HG03442 (cell line): Measurements from ENCODE around the gene GPR132.
"Not testable (repeated sequence)": the region's sequence is repeated elsewhere in the genome, so short reads cannot be mapped to it uniquely, and the experiment has no call there.

Experiments
- ATAC-seq: cut with Tn5 transposase; IDR thresholded peaks from one replicate; pipeline ENCODE4 v1.9.1; 2021; ENCODE audit warnings: mild to moderate bottlenecking, moderate library complexity; ENCODE audit not compliant: unreplicated experiment

Gene GPR132

DNA sequence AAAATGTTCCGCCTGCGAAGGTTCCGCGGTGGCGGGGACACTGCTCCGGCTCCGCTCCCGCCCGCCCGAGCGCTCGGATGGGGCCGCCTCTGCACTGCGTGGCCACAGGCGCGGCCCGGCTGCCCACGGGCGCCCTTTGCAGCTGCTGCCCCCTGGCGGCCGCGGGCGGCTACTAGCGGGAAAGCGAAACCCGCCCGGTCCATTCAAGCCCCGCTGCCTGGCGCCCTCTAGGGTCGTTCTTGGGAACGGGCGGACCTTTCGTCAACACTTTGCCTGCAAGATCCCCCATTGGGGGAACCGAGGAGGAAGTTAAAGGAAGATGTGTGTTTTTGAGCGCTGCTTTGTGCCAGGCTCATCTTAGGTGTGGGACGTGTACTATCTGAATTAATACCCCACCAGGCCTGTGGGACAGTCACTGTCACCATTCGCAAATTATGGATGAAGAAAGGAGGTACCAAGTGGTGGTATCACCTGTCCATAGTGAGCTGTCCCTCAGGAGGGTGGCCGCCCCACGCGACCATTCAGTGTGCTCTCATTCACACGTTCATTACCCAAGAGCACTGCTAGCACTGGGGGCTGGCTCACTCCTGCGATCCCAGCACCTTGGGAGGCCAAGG lies 19.4 kb downstream of the GPR132 start:
- ATAC-seq = peak; percentile 47

DNA sequence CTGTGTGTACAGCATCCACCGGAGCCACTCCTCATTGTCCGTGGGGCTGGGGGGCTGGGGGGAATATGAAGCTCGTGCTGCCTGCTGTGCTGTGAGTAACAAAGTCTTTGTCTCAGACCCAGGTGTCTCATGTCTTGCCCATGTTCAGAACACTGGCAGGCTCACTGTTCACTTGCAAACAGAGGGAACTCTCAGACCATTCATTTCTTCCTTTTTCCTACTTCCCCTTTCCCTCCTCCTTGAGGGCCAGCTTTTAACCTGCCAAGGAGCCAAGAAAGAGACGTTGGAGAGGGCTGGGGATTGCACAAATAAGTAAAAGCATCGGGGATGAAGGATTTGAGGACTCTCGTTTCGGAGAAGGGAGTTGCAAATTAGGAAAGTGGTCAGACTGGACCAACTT lies 21.6 kb downstream of the GPR132 start:
- no peak for ATAC-seq

DNA sequence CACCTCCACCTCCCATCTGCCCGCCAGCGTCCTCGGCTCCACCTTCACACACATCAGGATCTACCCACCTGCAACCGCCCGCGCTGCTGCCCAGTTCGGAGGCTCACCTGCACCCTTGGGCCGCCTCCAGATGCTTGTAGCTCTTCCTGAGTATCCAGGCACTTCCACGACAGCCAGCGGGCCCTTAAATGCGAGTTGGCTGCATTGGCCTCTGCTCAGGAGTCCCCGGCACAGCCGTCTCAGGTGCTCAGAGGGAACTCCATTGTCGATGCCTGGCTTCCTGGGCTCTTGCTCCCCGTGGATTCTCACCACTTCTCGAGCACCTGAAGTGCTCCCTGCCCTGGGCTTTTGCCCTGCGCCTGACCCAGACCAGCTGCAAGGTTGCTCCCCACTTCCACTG lies 22.4 kb downstream of the GPR132 start:
- ATAC-seq = no peak

- ATAC-seq = no peak
Observed at GRCh38 chr14:105041841-105042765, 23.1 kb downstream of the GPR132 start.

DNA sequence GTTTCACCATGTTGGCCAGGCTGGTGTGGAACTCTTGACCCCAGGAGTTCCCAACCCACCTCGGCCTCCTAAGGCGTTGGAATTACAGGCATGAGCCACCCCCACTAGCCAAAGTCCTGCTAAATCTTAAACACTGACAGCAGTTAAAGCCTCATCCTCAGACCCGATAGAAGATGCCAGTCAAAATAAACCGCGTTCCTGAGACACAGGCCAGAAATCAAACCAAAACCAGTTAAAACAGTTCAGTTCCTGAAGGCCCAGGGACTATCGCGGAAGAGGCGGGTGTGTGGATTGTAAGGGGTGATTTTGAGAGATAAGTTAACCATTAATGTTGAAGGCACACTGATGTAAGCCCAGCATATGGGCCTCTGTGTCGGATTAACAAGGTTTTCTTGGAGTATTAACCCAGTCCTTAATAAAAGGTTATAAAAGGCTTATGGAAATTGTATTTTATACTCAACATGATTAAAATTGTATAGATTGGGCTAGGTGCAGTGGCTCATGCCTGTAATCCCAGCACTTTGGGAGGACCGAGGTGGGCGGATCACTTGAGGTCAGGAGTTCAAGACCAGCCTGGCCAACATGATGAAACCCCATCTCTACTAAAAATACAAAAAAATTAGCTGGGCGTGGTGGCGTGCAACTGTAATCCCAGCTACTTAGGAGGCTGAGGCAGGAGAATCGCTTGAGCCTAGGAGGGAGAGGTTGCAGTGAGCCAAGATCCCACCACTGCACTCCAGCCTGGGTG lies 25.6 kb downstream of the GPR132 start:
- ATAC-seq = no peak

GRCh38 chr14:105035616-105036015 lies 29.6 kb downstream of the GPR132 start:
- ATAC-seq = not testable (repeated sequence)

DNA sequence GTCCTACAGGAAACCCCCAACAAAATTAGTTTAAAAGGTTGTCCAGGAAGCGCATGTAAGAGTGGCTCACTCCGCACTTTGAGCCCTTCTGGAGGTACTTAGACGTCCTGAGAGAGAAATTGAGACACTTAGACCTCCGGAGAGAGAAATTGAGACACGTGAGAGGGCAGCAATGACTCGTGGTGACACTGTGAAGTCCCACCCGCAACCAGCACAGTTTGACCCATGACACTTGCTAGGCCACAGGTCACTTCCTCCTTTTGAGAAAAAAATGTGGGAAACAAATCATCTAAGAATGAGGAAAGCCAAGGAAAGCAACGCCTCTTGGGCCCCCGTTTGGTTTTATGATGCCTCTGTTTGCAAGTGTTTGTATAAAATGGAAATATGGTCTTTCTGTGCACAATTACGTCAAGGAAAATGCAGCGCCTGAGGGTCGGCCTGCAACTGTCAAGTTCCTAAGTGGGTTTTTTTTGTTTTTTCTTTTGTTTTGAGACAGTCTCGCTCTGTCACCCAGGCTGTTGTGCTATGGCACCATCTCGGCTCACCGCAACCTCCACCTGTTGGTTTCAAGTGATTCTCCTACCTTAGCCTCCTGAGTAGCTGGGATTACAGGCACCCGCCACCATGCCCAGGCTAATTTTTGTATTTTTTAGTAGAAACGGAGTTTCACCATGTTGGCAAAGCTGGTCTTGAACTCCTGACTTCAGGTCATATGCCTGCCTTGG lies 30.8 kb downstream of the GPR132 start:
- ATAC-seq = no peak

DNA sequence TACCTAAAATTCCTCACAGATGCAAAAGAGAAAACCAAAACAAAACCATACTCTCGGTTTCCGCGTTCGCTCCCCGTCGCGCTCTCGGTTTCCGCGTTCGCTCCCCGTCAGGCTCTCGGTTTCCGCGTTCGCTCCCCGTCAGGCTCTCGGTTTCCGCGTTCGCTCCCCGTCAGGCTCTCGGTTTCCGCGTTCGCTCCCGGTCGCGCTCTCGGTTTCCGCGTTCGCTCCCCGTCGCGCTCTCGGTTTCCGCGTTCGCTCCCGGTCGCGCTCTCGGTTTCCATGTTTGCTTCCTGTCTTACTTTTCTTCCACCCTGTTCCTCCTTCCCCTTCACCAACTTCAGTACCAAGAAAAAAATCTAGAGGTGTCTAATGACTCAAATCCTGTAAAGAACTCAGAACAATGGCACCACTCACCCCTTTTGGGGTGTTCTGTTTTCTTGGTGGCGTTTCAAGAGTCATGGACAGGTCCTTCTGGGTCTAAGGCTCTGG lies 31.8 kb downstream of the GPR132 start:
- not testable (repeated sequence) for ATAC-seq

- not testable (repeated sequence) for ATAC-seq
Observed at GRCh38 chr14:105032451-105032901, 32.8 kb downstream of the GPR132 start.

DNA sequence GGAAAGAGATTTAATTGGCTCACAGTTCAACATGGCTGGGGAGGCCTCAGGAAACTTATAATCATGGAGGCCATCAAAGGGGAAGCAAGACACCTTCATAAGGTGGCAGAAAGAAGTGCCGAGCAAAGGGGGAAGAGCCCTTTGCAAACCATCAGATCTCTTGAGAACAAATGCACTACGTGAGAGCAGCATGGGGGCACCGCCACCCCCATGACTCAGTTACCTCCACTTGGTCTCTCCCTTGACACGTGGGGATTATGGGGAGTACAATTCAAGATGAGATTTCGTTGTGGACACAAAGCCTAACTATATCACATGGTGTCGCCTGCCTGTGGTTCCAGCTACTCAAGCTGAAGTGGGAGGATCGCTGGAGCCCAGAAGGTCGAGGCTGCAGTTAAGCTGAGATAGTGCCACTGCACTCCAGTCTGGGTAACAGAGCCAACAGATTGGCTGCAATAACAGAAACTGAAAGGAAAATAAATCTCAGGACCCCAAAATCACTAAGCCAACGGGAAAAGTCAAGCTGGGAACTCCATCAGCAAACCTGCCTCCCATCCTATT lies 34.3 kb downstream of the GPR132 start:
- no peak for ATAC-seq

GRCh38 chr14:105030194-105030593 lies 35.0 kb downstream of the GPR132 start:
- no peak for ATAC-seq

DNA sequence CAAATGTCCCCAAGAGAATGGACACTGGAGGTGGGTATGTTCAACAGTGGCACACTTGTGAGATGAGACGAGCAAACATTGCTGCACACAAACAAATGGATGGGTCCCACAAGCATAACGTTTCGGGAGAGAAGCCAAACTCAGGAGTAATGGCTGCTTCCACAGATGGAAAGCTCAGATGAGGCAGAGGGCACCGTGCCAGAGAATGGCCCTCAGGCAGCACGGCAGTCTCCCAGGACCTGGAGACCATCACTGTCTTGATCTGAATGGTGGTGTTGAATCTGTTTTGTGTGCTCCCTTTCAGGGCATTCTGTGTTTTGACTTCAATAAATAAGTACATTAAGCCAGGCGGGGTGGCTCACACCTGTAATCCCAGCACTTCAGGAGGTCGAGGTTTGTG lies 35.8 kb downstream of the GPR132 start:
- no peak for ATAC-seq

- ATAC-seq = no peak
Observed at GRCh38 chr14:105028251-105028927, 36.8 kb downstream of the GPR132 start.

DNA sequence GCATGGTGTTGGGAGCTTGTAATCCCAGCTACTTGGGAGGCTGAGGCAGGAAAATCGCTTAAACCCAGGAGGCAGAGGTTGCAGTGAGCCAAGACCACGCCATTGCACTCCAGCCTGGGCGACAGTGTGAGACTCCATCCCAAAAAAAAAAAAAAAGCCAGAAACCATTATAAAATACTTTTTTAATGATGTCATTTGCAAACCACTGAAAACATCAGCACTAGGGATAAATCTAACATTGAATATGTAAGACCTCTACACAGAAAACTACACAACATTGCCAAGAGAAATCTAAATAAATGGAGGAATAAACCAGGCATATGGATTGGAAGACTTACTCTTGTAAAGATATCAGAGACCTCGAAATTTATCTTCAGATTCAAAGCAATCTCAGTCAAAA lies 37.5 kb downstream of the GPR132 start:
- not testable (repeated sequence) for ATAC-seq

DNA sequence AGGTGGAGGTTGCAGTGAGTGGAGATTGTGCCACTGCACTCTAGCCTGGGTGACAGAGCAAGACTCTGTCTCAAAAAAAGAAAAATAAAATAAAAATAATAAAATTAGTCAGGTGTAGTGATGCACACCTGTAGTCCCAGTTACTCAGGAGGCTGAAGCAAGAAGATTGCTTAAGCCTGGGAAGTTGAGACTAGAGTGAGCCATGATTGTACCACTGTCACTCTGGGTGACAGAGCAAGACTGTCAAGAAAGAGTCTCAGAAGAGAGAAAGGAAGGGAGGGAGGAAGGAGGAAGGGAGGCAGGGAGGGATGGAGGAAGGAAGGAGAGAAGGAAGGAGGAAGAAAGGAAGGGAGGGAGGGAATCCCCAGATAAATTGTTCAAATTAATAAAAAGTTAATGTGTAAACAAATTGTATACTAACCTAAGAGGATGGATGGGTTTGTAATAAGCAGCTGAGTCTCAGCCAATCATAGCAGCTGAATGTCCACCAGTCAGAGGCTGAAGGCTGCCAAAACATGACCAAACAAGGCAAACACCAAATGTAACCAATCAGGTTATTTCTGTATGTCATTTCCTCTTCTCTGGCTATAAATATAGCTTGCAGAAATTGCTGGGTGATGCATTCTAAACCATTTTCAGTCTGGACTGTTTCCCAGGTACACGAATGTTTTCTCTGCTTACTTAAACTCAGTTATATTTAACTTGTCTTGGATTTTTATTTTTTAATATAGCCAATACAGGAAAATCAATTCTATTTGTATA lies 38.2 kb downstream of the GPR132 start:
- ATAC-seq = no peak

- peak; percentile 29 for ATAC-seq
Observed at GRCh38 chr14:105026033-105026785, 39.0 kb downstream of the GPR132 start.

GRCh38 chr14:105025429-105025828 lies 39.8 kb downstream of the GPR132 start:
- no peak for ATAC-seq

GRCh38 chr14:105023791-105024480 lies 41.3 kb downstream of the GPR132 start:
- no peak for ATAC-seq
